HCT116 (cell line): ENCODE measurements around the gene OTOA. TPM values are rescaled to one million over a fixed set of nuclear protein-coding genes. Genes with fewer than 3 reads are reported as not detected.

Source experiments
- ATAC-seq: fragments of 200-7000 bp; cut with Tn5 transposase; 2 replicates; pipeline ENCODE4 v1.9.1; 2020; ENCODE audit warnings: mild to moderate bottlenecking, moderate library complexity
- BruUV-seq: library from RNA; stranded (reverse); fragments of 400-500 nt; replicated peaks from 2 replicates; lab custom pipeline; 2021; lab: Mats Ljungman, UMichigan
- CTCF ChIA-PET: fragments of 300-600 bp; sonication (Branson Sonifier 250); formaldehyde crosslinking; loops from one replicate; lab custom pipeline; 2021; ENCODE audit warnings: antibody characterized with exemption; lab: Charles Lee
- POLR2A ChIA-PET: fragments of 300-600, 350-600 bp; sonication (Branson Sonifier 250); formaldehyde crosslinking; loops from one replicate; lab custom pipeline; 2021; ENCODE audit warnings: antibody characterized with exemption; lab: Charles Lee
- RAD21 ChIA-PET, 2 experiments: fragments of 300-600 bp; sonication (Branson Sonifier 250); formaldehyde crosslinking; loops; one replicate each; lab custom pipeline; 2023; ENCODE audit warnings: low total read pairs in 2 of 2; ENCODE audit not compliant: uncharacterized antibody in 2 of 2, unreplicated experiment in 2 of 2, low non-redundant PET in 1 of 2; lab: Charles Lee
- DNase-seq: peaks from one replicate; pipeline ENCODE4 v3.0.0-alpha.2; 2010; ENCODE audit warnings: low read depth, low spot score
- H2AFZ ChIP-seq: fragments of 200-600 bp; shearing (Covaris generic), sonication (generic); 2 replicates; pipeline ENCODE4 v1.6.1; 2017; ENCODE audit warnings: low read depth, mixed run types, mixed read lengths, antibody characterized with exemption, low read length; ENCODE audit not compliant: poor library complexity, severe bottlenecking
- H3K27ac ChIP-seq: 2 replicates; pipeline ENCODE4 v1.5.1; 2012; ENCODE audit warnings: low read depth, low read length
- H3K27me3 ChIP-seq: fragments of 200-600 bp; sonication (generic); 2 replicates; pipeline ENCODE4 v1.6.1; 2016; ENCODE audit warnings: mixed run types, low read length, mixed read lengths; ENCODE audit not compliant: insufficient read depth
- H3K36me3 ChIP-seq, 2 experiments: fragments of 200-500 bp in 1 of 2; fragments of 200-600 bp in 1 of 2; sonication (Bioruptor generic) in 1 of 2; sonication (generic) in 1 of 2; 2 replicates each; pipeline versions ENCODE4 v1.5.1 to v1.6.1; 2014 to 2016; ENCODE audit warnings: low read length in 2 of 2, inconsistent platforms in 1 of 2, mixed read lengths in 1 of 2, mixed run types in 1 of 2; ENCODE audit not compliant: insufficient read depth in 2 of 2, control insufficient read depth in 1 of 2
- H3K4me1 ChIP-seq, 2 experiments: fragments of 200-600 bp in 1 of 2; sonication (generic) in 1 of 2; 2 replicates each; pipeline versions ENCODE4 v1.5.1 to v1.6.1; 2012 to 2017; ENCODE audit warnings: low read length in 2 of 2, inconsistent platforms in 1 of 2, mild to moderate bottlenecking in 1 of 2, mixed read lengths in 1 of 2, mixed run types in 1 of 2, moderate library complexity in 1 of 2; ENCODE audit not compliant: insufficient read depth in 2 of 2, control insufficient read depth in 1 of 2
- H3K4me2 ChIP-seq: fragments of 200-600 bp; sonication (generic); 2 replicates; pipeline ENCODE4 v1.6.1; 2017; ENCODE audit warnings: mixed run types, low read length, mixed read lengths
- H3K4me3 ChIP-seq, 2 experiments: fragments of 200-600 bp in 1 of 2; sonication (generic) in 1 of 2; replicated peaks in 1 of 2; 2 replicates each; pipeline ENCODE4 v1.5.1; 2011 to 2016; ENCODE audit warnings: low read length in 2 of 2, control low read depth in 1 of 2, low read depth in 1 of 2, mild to moderate bottlenecking in 1 of 2, mixed read lengths in 1 of 2, mixed run types in 1 of 2
- H3K79me2 ChIP-seq: fragments of 200-600 bp; sonication (generic); 2 replicates; pipeline ENCODE4 v1.6.1; 2017; ENCODE audit warnings: mild to moderate bottlenecking, mixed run types, low read length, moderate library complexity, mixed read lengths; ENCODE audit not compliant: insufficient read depth
- H3K9ac ChIP-seq: fragments of 200-600 bp; sonication (generic); 2 replicates; pipeline ENCODE4 v1.6.1; 2016; ENCODE audit warnings: low read length, mixed read lengths
- H3K9me2 ChIP-seq: fragments of 200-600 bp; sonication (generic), shearing (Covaris generic); 2 replicates; pipeline ENCODE4 v1.6.1; 2017; ENCODE audit warnings: mixed run types, mild to moderate bottlenecking, moderate library complexity; ENCODE audit not compliant: insufficient read depth
- H3K9me3 ChIP-seq, 2 experiments: fragments of 200-500 bp in 1 of 2; fragments of 200-600 bp in 1 of 2; sonication (Bioruptor generic) in 1 of 2; sonication (generic) in 1 of 2; 2 replicates each; pipeline ENCODE4 v1.6.1; 2014 to 2017; ENCODE audit warnings: low read length in 2 of 2, mixed read lengths in 2 of 2, inconsistent platforms in 1 of 2, low read depth in 1 of 2, mild to moderate bottlenecking in 1 of 2, mixed run types in 1 of 2, moderate library complexity in 1 of 2; ENCODE audit not compliant: control insufficient read depth in 1 of 2, insufficient read depth in 1 of 2
- H4K20me1 ChIP-seq: fragments of 200-600 bp; sonication (generic), shearing (Covaris generic); 2 replicates; pipeline ENCODE4 v1.6.1; 2017; ENCODE audit warnings: mixed run types, mild to moderate bottlenecking, moderate library complexity; ENCODE audit not compliant: insufficient read depth
- CBX3 ChIP-seq: IDR thresholded peaks from 2 replicates; pipeline ENCODE4 v1.6.1; 2012; ENCODE audit warnings: low read depth
- CEBPB ChIP-seq: IDR thresholded peaks from 2 replicates; pipeline ENCODE4 v1.6.1; 2012; ENCODE audit warnings: low read depth
- EGR1 ChIP-seq: IDR thresholded peaks from 2 replicates; pipeline ENCODE4 v1.6.1; 2012; ENCODE audit warnings: low read depth
- EZH2 ChIP-seq: fragments of 200-600 bp; sonication (generic); IDR thresholded peaks from 2 replicates; pipeline ENCODE4 v1.6.1; 2017; ENCODE audit warnings: antibody characterized with exemption, mixed run types
- EZH2phosphoT487 ChIP-seq: fragments of 200-600 bp; IDR thresholded peaks from 2 replicates; pipeline ENCODE4 v1.6.1; 2018; ENCODE audit warnings: antibody characterized with exemption, borderline replicate concordance
- FOSL1 ChIP-seq: IDR thresholded peaks from 2 replicates; pipeline ENCODE4 v1.6.1; 2012; ENCODE audit warnings: low read depth
- JUND ChIP-seq: IDR thresholded peaks from 2 replicates; pipeline ENCODE4 v1.6.1; 2012
- POLR2A ChIP-seq: IDR thresholded peaks from 2 replicates; pipeline ENCODE4 v1.7.0; 2011; ENCODE audit warnings: borderline replicate concordance; ENCODE audit not compliant: insufficient read depth, insufficient read length; ENCODE audit errors: extremely low read depth
- POLR2AphosphoS5 ChIP-seq: IDR thresholded peaks from 2 replicates; pipeline ENCODE4 v1.6.1; 2011; ENCODE audit warnings: mild to moderate bottlenecking, low read depth, low read length, moderate library complexity
- SIN3A ChIP-seq: IDR thresholded peaks from 2 replicates; pipeline ENCODE4 v1.6.1; 2012; ENCODE audit warnings: low read depth
- SP1 ChIP-seq: IDR thresholded peaks from 2 replicates; pipeline ENCODE4 v1.6.1; 2012; ENCODE audit warnings: low read depth
- YY1 ChIP-seq: IDR thresholded peaks from 2 replicates; pipeline ENCODE4 v1.6.1; 2011; ENCODE audit warnings: low read length, low read depth, moderate library complexity, mild to moderate bottlenecking; ENCODE audit not compliant: insufficient replicate concordance; ENCODE audit errors: extremely low read depth
- ZFX ChIP-seq: fragments of 450-650 bp; IDR thresholded peaks from 2 replicates; pipeline ENCODE4 v1.6.1; 2017
- ZNF274 ChIP-seq: fragments of 200-500 bp; sonication (Bioruptor generic); IDR thresholded peaks from 2 replicates; pipeline ENCODE4 v1.6.1; 2014; ENCODE audit warnings: mild to moderate bottlenecking, low read depth, low read length, inconsistent platforms
- intact Hi-C: fragments of 100-400 bp; cut with micrococcal nuclease; formaldehyde crosslinking; loops from 2 replicates; pipeline ENCODE4 v1.10.0; 2022
- total RNA-seq: library from RNA; stranded (reverse); gene quantifications from one replicate; pipeline ENCODE4 v1.2.1, GENCODE V29; 2021; ENCODE audit not compliant: unreplicated experiment
- TF ChIP-seq, protein P1 (sequence below): IDR thresholded peaks from 2 replicates; pipeline ENCODE4 v1.6.1; 2011; ENCODE audit warnings: mild to moderate bottlenecking, low read length, moderate library complexity; ENCODE audit not compliant: insufficient replicate concordance; ENCODE audit errors: extremely low read depth
- TF ChIP-seq, protein P2 (sequence below): IDR thresholded peaks from 2 replicates; pipeline ENCODE4 v1.6.1; 2012
- TF ChIP-seq, protein P3 (sequence below): IDR thresholded peaks from 2 replicates; pipeline ENCODE4 v1.6.1; 2012; ENCODE audit warnings: low read depth
- TF ChIP-seq, protein P4 (sequence below), 3 experiments: fragments of 200-600 bp in 1 of 3; sonication (generic) in 1 of 3; IDR thresholded peaks in 2 of 3; conservative IDR thresholded peaks in 1 of 3; 2 replicates each; pipeline ENCODE4 v1.5.1; 2012 to 2017; ENCODE audit warnings: low read depth in 2 of 3, low read length in 2 of 3, antibody characterized with exemption in 1 of 3, borderline replicate concordance in 1 of 3, control low read depth in 1 of 3, mild to moderate bottlenecking in 1 of 3, mixed read lengths in 1 of 3, mixed run types in 1 of 3, moderate library complexity in 1 of 3; ENCODE audit not compliant: insufficient read depth in 1 of 3
- TF ChIP-seq, protein P5 (sequence below): IDR thresholded peaks from 2 replicates; pipeline ENCODE4 v1.6.1; 2012

OTOA gene
- total RNA-seq, 1 experiment from 2014 or later = not detected

DNA sequence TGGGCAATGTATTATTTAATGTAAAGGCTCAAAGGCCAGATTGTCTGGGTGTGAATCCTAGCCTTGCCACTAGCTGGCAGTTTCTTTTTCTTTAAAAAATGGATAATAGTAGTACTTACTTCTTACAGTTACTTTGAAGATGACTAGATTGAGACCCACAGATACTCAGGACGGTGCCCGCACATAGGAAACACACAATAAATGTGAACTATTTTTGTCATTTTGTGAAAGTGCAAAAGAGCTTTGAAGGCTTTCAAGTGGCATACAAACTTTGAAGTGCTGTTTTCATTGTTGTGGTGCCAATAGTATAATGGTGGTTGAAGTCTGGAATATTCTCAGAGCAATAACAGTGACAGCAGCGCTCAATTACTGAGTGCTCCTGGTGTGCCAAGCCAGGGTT is 63.6 kb downstream of the OTOA start:
- CTCF ChIA-PET = no interaction called here
- Histone ChIP-seq H3K9ac (no peak overlapping the region), H3K4me3 (no peak overlapping the region), H3K27ac (no peak overlapping the region), H3K4me2 (no peak overlapping the region), H3K79me2 (no peaks in the 10 kb centered on the region), H3K4me1 (no peaks in the 10 kb centered on the region), H2AFZ (no peak overlapping the region), H4K20me1 (no peaks in the 10 kb centered on the region)
- DNase-seq = no peak
- POLR2A ChIA-PET = no interaction called here
- RAD21 ChIA-PET = no interaction called here
- TF ChIP-seq, protein P1, sequence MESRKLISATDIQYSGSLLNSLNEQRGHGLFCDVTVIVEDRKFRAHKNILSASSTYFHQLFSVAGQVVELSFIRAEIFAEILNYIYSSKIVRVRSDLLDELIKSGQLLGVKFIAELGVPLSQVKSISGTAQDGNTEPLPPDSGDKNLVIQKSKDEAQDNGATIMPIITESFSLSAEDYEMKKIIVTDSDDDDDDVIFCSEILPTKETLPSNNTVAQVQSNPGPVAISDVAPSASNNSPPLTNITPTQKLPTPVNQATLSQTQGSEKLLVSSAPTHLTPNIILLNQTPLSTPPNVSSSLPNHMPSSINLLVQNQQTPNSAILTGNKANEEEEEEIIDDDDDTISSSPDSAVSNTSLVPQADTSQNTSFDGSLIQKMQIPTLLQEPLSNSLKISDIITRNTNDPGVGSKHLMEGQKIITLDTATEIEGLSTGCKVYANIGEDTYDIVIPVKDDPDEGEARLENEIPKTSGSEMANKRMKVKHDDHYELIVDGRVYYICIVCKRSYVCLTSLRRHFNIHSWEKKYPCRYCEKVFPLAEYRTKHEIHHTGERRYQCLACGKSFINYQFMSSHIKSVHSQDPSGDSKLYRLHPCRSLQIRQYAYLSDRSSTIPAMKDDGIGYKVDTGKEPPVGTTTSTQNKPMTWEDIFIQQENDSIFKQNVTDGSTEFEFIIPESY = no peak
- TF ChIP-seq EGR1 = no peak
- TF ChIP-seq CEBPB = no peak
- no peak for TF ChIP-seq JUND
- TF ChIP-seq CBX3 = no peak
- TF ChIP-seq, protein P2, sequence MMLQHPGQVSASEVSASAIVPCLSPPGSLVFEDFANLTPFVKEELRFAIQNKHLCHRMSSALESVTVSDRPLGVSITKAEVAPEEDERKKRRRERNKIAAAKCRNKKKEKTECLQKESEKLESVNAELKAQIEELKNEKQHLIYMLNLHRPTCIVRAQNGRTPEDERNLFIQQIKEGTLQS = no peak
- no peak for TF ChIP-seq ZNF274
- no peak for TF ChIP-seq EZH2
- TF ChIP-seq, protein P3, sequence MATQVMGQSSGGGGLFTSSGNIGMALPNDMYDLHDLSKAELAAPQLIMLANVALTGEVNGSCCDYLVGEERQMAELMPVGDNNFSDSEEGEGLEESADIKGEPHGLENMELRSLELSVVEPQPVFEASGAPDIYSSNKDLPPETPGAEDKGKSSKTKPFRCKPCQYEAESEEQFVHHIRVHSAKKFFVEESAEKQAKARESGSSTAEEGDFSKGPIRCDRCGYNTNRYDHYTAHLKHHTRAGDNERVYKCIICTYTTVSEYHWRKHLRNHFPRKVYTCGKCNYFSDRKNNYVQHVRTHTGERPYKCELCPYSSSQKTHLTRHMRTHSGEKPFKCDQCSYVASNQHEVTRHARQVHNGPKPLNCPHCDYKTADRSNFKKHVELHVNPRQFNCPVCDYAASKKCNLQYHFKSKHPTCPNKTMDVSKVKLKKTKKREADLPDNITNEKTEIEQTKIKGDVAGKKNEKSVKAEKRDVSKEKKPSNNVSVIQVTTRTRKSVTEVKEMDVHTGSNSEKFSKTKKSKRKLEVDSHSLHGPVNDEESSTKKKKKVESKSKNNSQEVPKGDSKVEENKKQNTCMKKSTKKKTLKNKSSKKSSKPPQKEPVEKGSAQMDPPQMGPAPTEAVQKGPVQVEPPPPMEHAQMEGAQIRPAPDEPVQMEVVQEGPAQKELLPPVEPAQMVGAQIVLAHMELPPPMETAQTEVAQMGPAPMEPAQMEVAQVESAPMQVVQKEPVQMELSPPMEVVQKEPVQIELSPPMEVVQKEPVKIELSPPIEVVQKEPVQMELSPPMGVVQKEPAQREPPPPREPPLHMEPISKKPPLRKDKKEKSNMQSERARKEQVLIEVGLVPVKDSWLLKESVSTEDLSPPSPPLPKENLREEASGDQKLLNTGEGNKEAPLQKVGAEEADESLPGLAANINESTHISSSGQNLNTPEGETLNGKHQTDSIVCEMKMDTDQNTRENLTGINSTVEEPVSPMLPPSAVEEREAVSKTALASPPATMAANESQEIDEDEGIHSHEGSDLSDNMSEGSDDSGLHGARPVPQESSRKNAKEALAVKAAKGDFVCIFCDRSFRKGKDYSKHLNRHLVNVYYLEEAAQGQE = no peak
- no peak for TF ChIP-seq SIN3A
- TF ChIP-seq, protein P4, sequence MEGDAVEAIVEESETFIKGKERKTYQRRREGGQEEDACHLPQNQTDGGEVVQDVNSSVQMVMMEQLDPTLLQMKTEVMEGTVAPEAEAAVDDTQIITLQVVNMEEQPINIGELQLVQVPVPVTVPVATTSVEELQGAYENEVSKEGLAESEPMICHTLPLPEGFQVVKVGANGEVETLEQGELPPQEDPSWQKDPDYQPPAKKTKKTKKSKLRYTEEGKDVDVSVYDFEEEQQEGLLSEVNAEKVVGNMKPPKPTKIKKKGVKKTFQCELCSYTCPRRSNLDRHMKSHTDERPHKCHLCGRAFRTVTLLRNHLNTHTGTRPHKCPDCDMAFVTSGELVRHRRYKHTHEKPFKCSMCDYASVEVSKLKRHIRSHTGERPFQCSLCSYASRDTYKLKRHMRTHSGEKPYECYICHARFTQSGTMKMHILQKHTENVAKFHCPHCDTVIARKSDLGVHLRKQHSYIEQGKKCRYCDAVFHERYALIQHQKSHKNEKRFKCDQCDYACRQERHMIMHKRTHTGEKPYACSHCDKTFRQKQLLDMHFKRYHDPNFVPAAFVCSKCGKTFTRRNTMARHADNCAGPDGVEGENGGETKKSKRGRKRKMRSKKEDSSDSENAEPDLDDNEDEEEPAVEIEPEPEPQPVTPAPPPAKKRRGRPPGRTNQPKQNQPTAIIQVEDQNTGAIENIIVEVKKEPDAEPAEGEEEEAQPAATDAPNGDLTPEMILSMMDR (IDR thresholded peaks at IDR 0.05 in 2 of 3, conservative IDR thresholded peaks at IDR 0.05 in 1 of 3; ENCODE audit: borderline replicate concordance in 1 of 3, insufficient read depth in 1 of 3, low read depth in 2 of 3, low read length in 2 of 3) = no peak
- TF ChIP-seq EZH2phosphoT487 = no peak
- TF ChIP-seq FOSL1 = no peak
- TF ChIP-seq, protein P5, sequence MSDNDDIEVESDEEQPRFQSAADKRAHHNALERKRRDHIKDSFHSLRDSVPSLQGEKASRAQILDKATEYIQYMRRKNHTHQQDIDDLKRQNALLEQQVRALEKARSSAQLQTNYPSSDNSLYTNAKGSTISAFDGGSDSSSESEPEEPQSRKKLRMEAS = no peak
- no peak for TF ChIP-seq POLR2A
- no peak for TF ChIP-seq ZFX
- TF ChIP-seq POLR2AphosphoS5 = no peak
- no peak for TF ChIP-seq SP1
- TF ChIP-seq YY1 = no peak
- TF ChIP-seq, all 23 proteins: peak for 0
- ATAC-seq = no peak
- no peaks in the 10 kb centered on the region for H3K9me3 ChIP-seq
- H3K9me2 ChIP-seq = no peaks in the 10 kb centered on the region
- H3K27me3 ChIP-seq = no peaks in the 10 kb centered on the region
- no TSS peak for BruUV-seq
- intact Hi-C loops = no loop called here
- H3K36me3 ChIP-seq = no peaks in the 10 kb centered on the region
